ENCODE measurements around the gene IPO11.
"Not testable (repeated sequence)": the region's sequence is repeated elsewhere in the genome, so short reads cannot be mapped to it uniquely, and the experiment has no call there.

IPO11 gene

DNA sequence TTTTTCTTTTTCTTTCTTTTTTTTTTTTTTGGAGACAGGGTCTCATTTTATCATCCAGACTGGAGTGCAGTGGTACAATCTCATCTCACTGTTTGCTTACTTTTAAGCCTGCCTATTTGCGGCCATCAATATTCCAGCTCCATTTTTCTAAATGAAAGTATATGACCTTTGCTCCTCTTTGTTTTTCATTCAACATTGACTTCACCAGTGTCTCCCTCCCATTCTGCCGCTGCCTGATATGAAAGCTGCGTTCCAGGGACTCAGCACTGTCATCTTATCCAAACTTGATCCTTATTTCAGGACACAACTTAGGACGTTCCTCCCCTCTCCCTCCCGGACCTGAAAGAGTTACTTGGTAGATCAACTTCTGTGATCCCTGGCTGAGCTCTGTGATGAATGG, 239.7 kb downstream of the IPO11 start:
- no peak for DNase-seq

DNA sequence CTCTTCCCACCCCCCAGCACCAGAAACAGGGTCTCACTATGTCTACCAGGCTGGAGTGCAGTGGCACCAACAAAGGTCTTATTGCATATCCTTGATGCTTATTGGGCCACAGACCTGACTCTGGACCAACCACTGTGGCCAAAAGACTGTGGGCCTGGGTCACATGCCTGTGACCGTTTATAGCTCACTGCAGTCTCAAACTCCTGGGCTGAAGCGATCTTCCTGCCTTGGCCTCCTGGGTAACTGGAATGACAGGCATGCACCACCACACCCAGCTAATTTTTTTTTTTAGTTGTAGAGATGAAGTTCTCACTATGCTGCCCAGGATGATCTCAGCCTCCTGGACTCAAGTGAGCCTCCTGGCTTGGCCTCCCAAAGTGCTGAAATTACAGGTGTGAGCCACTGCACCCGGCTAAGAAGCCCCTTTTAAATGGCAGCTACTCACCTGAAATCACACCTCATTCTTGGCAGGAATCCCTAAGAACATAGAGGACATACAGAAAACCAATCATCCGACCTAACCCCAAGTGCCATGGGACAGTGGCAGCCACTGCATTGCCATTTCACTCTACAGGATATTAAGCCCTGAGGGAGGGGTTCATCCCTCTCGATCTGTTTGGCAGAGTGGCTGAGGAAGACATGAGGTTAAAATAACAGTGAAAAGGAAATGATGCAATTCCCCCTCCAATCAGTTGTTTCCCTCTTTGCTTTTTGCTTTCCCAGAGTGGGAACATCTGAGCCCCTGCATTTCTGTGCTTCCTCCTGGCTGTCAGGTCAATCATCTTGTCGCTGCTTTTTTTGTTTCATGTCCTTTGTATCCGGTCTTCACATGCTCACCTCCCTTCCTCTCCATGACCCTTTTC, 240.7 kb downstream of the IPO11 start:
- no peak for DNase-seq

DNA sequence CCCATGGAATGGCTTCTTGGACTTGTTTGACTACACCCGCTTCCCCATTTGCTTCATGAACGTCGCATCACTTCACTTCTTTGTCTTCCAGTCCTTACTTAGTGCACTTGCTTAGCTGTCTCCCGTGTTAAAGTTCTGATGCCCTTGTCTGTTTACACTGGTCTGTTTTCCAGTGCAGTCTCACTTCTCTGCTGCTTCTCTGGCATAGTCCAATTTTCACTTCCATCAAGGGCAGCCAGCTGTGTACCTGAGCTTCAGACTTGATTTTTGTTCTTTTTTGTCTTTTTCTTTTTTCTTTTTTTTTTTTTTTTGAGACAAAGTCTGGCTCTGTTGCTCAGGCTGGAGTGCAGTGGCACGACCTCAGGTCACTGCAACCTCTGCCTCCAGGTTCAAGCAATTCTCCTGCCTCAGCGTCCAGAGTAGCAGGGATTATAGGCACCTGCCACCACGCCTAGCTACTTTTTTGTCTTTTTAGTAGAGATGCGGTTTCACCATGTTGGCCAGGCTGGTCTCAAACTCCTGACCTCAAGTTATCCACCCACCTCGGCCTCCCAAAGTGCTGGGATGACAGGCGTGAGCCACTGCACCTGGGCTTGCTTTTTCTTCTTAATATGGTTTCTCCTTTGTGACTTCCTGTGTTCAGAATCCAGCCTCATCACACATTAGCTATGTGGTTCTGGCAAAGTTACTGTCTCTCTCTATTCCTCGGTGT, 241.5 kb downstream of the IPO11 start:
- DNase-seq = no peak

DNA sequence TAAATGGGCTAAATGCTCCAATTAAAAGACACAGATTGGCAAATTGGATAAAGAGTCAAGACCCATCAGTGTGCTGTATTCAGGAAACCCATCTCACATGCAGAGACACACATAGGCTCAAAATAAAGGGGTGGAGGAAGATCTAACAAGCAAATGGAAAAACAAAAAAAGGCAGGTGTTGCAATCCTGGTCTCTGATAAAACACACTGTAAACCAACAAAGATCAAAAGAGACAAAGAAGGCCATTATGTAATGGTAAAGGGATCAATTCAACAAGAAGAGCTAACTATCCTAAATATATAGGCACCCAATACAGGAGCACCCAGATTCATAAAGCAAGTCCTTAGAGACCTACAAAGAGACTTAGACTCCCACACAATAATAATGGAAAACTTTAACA, 245.2 kb downstream of the IPO11 start:
- not testable (repeated sequence) for DNase-seq

DNA sequence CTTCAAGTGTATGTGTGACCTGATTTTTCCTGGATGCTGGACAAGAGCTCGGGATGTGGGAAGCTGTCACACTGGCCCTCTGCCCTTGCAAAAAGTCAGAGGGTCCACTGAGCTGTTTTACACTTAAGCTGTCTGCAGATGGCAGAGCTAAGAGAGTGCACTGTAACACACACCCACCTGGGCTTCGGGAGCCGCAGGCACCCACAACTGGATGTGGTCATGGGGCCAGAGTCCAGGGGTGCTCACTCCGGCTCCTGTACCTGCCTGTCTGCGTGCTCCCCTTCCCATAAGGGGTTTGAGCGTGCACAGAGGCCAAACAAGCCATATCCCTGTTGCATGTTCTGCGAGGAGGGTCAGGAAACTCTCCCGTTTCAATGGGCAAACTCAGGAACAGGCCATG, 248.6 kb downstream of the IPO11 start:
- DNase-seq = no peak

DNA sequence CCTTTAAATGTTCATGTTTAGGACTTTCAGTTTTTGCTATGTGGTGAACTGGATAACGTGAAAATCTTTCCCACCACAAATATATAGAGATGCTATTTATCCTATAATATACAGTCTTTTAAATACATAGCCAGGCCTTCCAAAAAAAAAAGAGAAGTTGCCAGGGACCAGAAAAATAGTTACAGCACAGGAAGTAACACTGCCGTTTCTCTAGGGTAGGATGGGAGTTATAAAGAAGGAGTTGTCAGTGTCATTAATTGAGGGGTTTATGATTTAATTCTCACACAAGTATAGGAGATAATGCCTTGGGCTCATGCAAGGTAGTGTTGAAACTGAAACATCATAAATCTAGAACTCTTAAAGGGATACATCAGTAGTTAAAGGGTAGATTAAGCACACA, 250.0 kb downstream of the IPO11 start:
- no peak for DNase-seq

DNA sequence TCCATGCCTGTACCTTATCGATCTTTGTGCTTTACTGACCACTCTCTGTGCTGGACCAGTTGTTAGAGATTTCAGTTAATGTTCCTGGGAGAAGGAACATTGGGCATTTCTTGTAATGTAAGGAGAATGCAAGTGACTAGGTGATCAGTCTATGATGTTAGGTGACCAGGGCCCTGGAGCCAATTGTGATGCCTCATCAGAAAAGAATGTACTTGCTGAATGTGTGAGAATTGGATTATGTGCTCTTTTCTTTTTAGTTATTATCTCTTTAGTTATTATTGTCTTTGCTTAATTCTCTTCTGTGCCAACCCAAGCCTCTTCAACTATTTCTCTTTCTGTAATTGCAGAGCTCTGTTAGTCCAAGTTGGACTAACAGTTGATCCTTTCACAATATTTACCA, 258.9 kb downstream of the IPO11 start:
- no peak for DNase-seq

DNA sequence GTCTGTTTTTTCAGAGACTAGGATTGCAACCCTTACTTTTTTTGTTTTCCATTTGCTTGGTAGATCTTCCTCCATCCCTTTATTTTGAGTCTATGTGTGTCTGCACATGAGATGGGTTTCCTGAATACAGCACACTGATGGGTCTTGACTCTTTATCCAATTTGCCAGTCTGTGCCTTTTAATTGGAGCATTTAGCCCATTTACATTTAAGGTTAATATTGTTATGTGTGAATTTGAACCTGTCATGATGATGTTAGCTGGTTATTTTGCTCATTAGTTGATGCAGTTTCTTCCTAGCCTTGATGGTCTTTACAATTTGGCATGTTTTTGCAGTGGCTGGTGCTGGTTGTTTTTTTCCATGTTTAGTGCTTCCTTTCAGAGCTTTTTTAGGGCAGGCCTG, 264.0 kb downstream of the IPO11 start:
- not testable (repeated sequence) for DNase-seq

All from activated CD4-positive, alpha-beta T cell treated with anti-CD3 and anti-CD28 coated beads for 1 hour (primary cell).